Brain microvascular endothelial cell (primary cell): ENCODE measurements around the gene TEDDM1.

Experiments used
- DNase-seq: peaks from one replicate; pipeline ENCODE4 v3.0.0-alpha.2; 2020
- H3K27ac ChIP-seq: fragments of 250-450 bp; sonication (Bioruptor Pico); 2 replicates; pipeline ENCODE4 v1.5.1; 2020; ENCODE audit warnings: mild to moderate bottlenecking, moderate library complexity
- H3K27me3 ChIP-seq: fragments of 250-450 bp; sonication (Bioruptor Pico); replicated peaks from 2 replicates; pipeline ENCODE4 v1.5.1; 2020; ENCODE audit warnings: mild to moderate bottlenecking
- H3K36me3 ChIP-seq: fragments of 250-450 bp; sonication (Bioruptor Pico); replicated peaks from 2 replicates; pipeline ENCODE4 v1.5.1; 2020; ENCODE audit warnings: mild to moderate bottlenecking
- H3K4me3 ChIP-seq: 2 replicates; pipeline ENCODE4 v1.5.1; 2011; ENCODE audit warnings: low read depth, mild to moderate bottlenecking, control low read depth, low read length, moderate library complexity
- in situ Hi-C: cut with HindIII; loops from 2 replicates; pipeline ENCODE4 v1.10.0; 2017; ENCODE audit warnings: low sequenced_read_pairs, low pct_ligation_motif_present
- TF ChIP-seq, protein P1 (sequence below): IDR thresholded peaks from 2 replicates; pipeline ENCODE4 v1.5.1; 2011; ENCODE audit warnings: low read depth, mild to moderate bottlenecking, moderate library complexity, low read length, control low read depth, inconsistent platforms; ENCODE audit errors: missing control alignments

Gene TEDDM1

DNA sequence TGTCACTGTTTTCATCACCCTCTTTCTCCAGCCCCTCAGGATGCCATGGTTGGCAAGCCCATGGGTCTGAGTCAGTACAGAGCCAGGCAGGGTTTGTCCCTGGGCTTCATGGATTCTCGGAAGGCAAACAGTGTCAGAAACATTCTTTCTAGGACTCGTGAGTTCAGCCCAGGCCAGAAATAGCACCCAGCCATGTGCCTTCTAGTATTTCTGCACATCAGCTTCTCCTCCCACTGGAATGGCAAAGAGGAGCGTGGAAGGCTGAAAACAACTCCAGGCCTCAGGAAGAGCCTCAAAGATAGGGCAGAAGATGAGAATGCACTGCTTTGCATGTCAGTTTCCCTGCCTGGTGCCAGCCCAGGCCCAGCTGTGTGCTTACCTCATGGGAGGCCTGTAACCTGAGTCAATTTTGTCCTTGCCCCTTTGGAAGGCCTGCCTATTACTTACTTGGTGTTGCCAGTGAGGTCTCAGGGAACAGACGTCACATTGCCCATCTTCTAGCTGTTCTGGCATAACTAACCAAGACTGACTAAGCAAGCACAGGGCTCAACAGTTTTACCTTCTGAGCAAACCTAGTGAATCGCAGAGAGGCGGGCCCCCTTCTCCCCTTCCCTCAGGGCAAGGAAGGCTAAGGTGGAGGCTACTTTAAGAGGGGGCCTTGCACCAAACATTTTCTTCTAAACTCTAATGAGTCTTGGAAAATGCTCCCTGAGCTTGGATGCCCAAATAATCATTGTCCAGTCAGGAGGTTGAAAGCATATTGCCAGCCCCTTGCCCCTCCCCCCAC lies 51.3 kb downstream of the TEDDM1 start:
- no peak overlapping the region for H3K27ac ChIP-seq
- in situ Hi-C loops, result no loop called here
- H3K36me3 ChIP-seq, result no peaks in the 10 kb centered on the region
- no peaks in the 10 kb centered on the region for H3K27me3 ChIP-seq
- TF ChIP-seq, protein P1, sequence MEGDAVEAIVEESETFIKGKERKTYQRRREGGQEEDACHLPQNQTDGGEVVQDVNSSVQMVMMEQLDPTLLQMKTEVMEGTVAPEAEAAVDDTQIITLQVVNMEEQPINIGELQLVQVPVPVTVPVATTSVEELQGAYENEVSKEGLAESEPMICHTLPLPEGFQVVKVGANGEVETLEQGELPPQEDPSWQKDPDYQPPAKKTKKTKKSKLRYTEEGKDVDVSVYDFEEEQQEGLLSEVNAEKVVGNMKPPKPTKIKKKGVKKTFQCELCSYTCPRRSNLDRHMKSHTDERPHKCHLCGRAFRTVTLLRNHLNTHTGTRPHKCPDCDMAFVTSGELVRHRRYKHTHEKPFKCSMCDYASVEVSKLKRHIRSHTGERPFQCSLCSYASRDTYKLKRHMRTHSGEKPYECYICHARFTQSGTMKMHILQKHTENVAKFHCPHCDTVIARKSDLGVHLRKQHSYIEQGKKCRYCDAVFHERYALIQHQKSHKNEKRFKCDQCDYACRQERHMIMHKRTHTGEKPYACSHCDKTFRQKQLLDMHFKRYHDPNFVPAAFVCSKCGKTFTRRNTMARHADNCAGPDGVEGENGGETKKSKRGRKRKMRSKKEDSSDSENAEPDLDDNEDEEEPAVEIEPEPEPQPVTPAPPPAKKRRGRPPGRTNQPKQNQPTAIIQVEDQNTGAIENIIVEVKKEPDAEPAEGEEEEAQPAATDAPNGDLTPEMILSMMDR, result no peak
- H3K4me3 ChIP-seq, result no peak overlapping the region
- peak; percentile 12 for DNase-seq
